PC-9 (cell line): ENCODE data around the gene VGLL4.

Source experiments
- CTCF ChIP-seq: fragments of 200-600 bp; sonication (generic); conservative IDR thresholded peaks from 2 replicates; pipeline ENCODE4 v1.6.1; 2017; ENCODE audit warnings: mixed run types, antibody characterized with exemption, mild to moderate bottlenecking, moderate library complexity
- EZH2 ChIP-seq: fragments of 200-600 bp; sonication (generic); IDR thresholded peaks from 2 replicates; pipeline ENCODE4 v1.8.0; 2017; ENCODE audit warnings: antibody characterized with exemption, low read depth

GRCh38 chr3:11576453-11576852, 67.3 kb downstream of the VGLL4 start:
- TF ChIP-seq CTCF, result no peak
- no peak for TF ChIP-seq EZH2
